Neural cell (in vitro differentiated cells): ENCODE results near the gene ZBTB17. TPM values are rescaled to one million over a fixed set of nuclear protein-coding genes. Genes with fewer than 3 reads are reported as not detected.

ENCODE experiments used
- H2AFZ ChIP-seq: fragments of 200-600, 300-800 bp; sonication (generic), shearing (Covaris generic); 2 replicates; pipeline ENCODE4 v1.6.0; 2014; ENCODE audit warnings: low read depth, mild to moderate bottlenecking, antibody characterized with exemption, low read length, moderate library complexity
- H3F3A ChIP-seq: fragments of 200-600 bp; shearing (Covaris generic); 2 replicates; pipeline ENCODE4 v1.6.1; 2016; ENCODE audit warnings: mild to moderate bottlenecking, moderate library complexity, mixed read lengths, antibody characterized with exemption, low read length; ENCODE audit not compliant: insufficient read depth, poor library complexity, severe bottlenecking
- H3K27ac ChIP-seq: fragments of 200-600, 300-800 bp; sonication (generic), shearing (Covaris generic); 2 replicates; pipeline ENCODE4 v1.5.1; 2014; ENCODE audit warnings: mild to moderate bottlenecking, low read length, moderate library complexity
- H3K27me3 ChIP-seq: fragments of 300-800, 200-600 bp; sonication (generic), shearing (Covaris generic); 2 replicates; pipeline ENCODE4 v1.6.0; 2014; ENCODE audit warnings: mild to moderate bottlenecking, low read depth, low read length, moderate library complexity; ENCODE audit not compliant: insufficient read depth
- H3K36me3 ChIP-seq: fragments of 300-800, 200-600 bp; sonication (generic), shearing (Covaris generic); 2 replicates; pipeline ENCODE4 v1.5.1; 2014; ENCODE audit warnings: mild to moderate bottlenecking, antibody characterized with exemption, low read length, moderate library complexity; ENCODE audit not compliant: insufficient read depth
- H3K4me2 ChIP-seq: fragments of 300-800, 200-600 bp; sonication (generic), shearing (Covaris generic); 2 replicates; pipeline ENCODE4 v1.6.0; 2014; ENCODE audit warnings: mild to moderate bottlenecking, low read length
- H3K4me3 ChIP-seq: fragments of 300-800, 200-600 bp; sonication (generic), shearing (Covaris generic); 2 replicates; pipeline ENCODE4 v1.5.1; 2014; ENCODE audit warnings: mild to moderate bottlenecking, low read length, moderate library complexity
- H3K79me2 ChIP-seq: fragments of 200-600 bp; shearing (Covaris generic); replicated peaks from 2 replicates; pipeline ENCODE4 v1.6.0; 2014; ENCODE audit warnings: mild to moderate bottlenecking, low read length, moderate library complexity; ENCODE audit not compliant: insufficient read depth
- H3K9ac ChIP-seq: fragments of 300-800, 200-600 bp; sonication (generic), shearing (Covaris generic); 2 replicates; pipeline ENCODE4 v1.6.1; 2016; ENCODE audit warnings: mild to moderate bottlenecking, low read length, mixed read lengths
- H3K9me2 ChIP-seq: fragments of 200-600 bp; shearing (Covaris generic); 2 replicates; pipeline ENCODE4 v1.6.1; 2016; ENCODE audit warnings: mild to moderate bottlenecking, low read length, mixed read lengths; ENCODE audit not compliant: insufficient read depth
- H3K9me3 ChIP-seq: fragments of 200-600, 300-800 bp; sonication (generic), shearing (Covaris generic); 2 replicates; pipeline ENCODE4 v1.6.1; 2016; ENCODE audit warnings: mild to moderate bottlenecking, mixed run types, low read length, moderate library complexity, mixed read lengths
- H4K20me1 ChIP-seq: fragments of 200-600 bp; shearing (Covaris generic); 2 replicates; pipeline ENCODE4 v1.6.1; 2016; ENCODE audit warnings: mild to moderate bottlenecking, mixed run types; ENCODE audit not compliant: insufficient read depth
- CTCF ChIP-seq: fragments of 450-650 bp; IDR thresholded peaks from 2 replicates; pipeline ENCODE4 v1.5.1; 2014; ENCODE audit warnings: antibody characterized with exemption, mild to moderate bottlenecking, moderate library complexity; ENCODE audit not compliant: poor library complexity, severe bottlenecking
- EP300 ChIP-seq: fragments of 450-650 bp; conservative IDR thresholded peaks from 2 replicates; pipeline ENCODE4 v1.6.1; 2014; ENCODE audit warnings: antibody characterized with exemption, mild to moderate bottlenecking, moderate library complexity; ENCODE audit not compliant: poor library complexity, severe bottlenecking
- EZH2 ChIP-seq: fragments of 200-600, 300-800 bp; shearing (Covaris generic), sonication (generic); IDR thresholded peaks from 2 replicates; pipeline ENCODE4 v1.6.1; 2014; ENCODE audit warnings: antibody characterized with exemption, low read length, borderline replicate concordance, mild to moderate bottlenecking; ENCODE audit not compliant: insufficient read depth, poor library complexity, severe bottlenecking
- MXI1 ChIP-seq: fragments of 450-650 bp; conservative IDR thresholded peaks from 2 replicates; pipeline ENCODE4 v1.6.1; 2014; ENCODE audit warnings: antibody characterized with exemption, mild to moderate bottlenecking; ENCODE audit not compliant: poor library complexity, severe bottlenecking
- POLR2AphosphoS5 ChIP-seq: IDR thresholded peaks from 2 replicates; pipeline ENCODE4 v1.6.1; 2012
- RAD21 ChIP-seq: fragments of 450-650 bp; conservative IDR thresholded peaks from 2 replicates; pipeline ENCODE4 v1.6.1; 2014; ENCODE audit warnings: antibody characterized with exemption, mild to moderate bottlenecking, moderate library complexity
- REST ChIP-seq: IDR thresholded peaks from 2 replicates; pipeline ENCODE4 v1.6.1; 2012; ENCODE audit warnings: borderline replicate concordance
- SMC3 ChIP-seq: fragments of 450-650 bp; conservative IDR thresholded peaks from 2 replicates; pipeline ENCODE4 v1.6.1; 2014; ENCODE audit warnings: antibody characterized with exemption, mild to moderate bottlenecking, moderate library complexity; ENCODE audit not compliant: poor library complexity
- TAF1 ChIP-seq: IDR thresholded peaks from 2 replicates; pipeline ENCODE4 v1.6.1; 2012; ENCODE audit warnings: low read depth
- polyA plus RNA-seq: library from polyadenylated mRNA; depleted of rRNA; stranded (reverse); fragments of >200 nt; gene quantifications from 2 replicates; pipeline ENCODE4 v1.2.3, GENCODE V29; 2014

Gene ZBTB17
- polyA plus RNA-seq, 1 donor from 2014 or later = 114 TPM

GRCh38 chr1:15991427-15992186 is 15.7 kb upstream of the ZBTB17 start:
- Histone ChIP-seq H3K79me2 (no peaks in the 10 kb centered on the region), H3K9me2 (no peaks in the 10 kb centered on the region), H3K27me3 (no peaks in the 10 kb centered on the region), H3K36me3 (no peaks in the 10 kb centered on the region), H3K9ac (no peak overlapping the region), H3K27ac (no peak overlapping the region), H3F3A (no peaks in the 10 kb centered on the region), H4K20me1 (no peaks in the 10 kb centered on the region), H3K4me3 (no peak overlapping the region), H3K4me2 (no peak overlapping the region), H2AFZ (no peak overlapping the region), H3K9me3 (no peaks in the 10 kb centered on the region)
- no peak for TF ChIP-seq MXI1
- TF ChIP-seq EP300 = no peak
- no peak for TF ChIP-seq SMC3
- TF ChIP-seq POLR2AphosphoS5 = no peak
- no peak for TF ChIP-seq EZH2

GRCh38 chr1:15989776-15990175 is 13.9 kb upstream of the ZBTB17 start:
- H3K9ac ChIP-seq = no peak overlapping the region
- no peak overlapping the region for H3K27ac ChIP-seq
- H3K27me3 ChIP-seq = no peaks in the 10 kb centered on the region
- H4K20me1 ChIP-seq = no peaks in the 10 kb centered on the region
- H3F3A ChIP-seq = no peaks in the 10 kb centered on the region
- H3K9me2 ChIP-seq = no peaks in the 10 kb centered on the region
- H3K36me3 ChIP-seq = no peaks in the 10 kb centered on the region
- H3K4me3 ChIP-seq = no peak overlapping the region
- no peak overlapping the region for H3K4me2 ChIP-seq
- no peaks in the 10 kb centered on the region for H3K79me2 ChIP-seq
- no peaks in the 10 kb centered on the region for H3K9me3 ChIP-seq
- H2AFZ ChIP-seq = no peak overlapping the region
- TF ChIP-seq EP300 = no peak
- no peak for TF ChIP-seq RAD21
- no peak for TF ChIP-seq EZH2
- no peak for TF ChIP-seq REST
- TF ChIP-seq MXI1 = no peak
- TF ChIP-seq SMC3 = no peak
- TF ChIP-seq TAF1 = no peak
- no peak for TF ChIP-seq CTCF
- TF ChIP-seq POLR2AphosphoS5 = no peak
